Measurements from ENCODE around the gene ARHGAP21. TPM values are rescaled to one million over a fixed set of nuclear protein-coding genes. Genes with fewer than 3 reads are reported as not detected.

Gene ARHGAP21
- total RNA-seq, 1 experiment from 2014 or later, result 59.4 TPM

DNA sequence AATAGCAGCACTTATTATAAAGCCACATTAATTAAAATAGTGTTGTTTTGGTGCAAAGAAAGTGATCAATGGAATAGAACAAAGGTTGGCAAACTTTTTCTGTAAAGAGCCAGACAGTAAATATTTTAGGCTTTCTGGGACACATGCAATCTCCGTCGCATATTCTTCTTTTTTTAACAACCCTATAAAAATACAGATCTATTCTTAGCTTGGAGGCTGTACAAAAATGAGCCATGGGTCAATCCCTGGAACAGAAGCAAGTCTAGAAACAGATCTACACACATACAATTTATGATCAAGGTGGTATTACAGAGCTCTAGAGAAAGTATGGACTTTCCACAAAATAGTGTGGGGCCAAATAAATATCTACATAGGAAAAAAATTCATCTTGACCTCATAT lies 71.8 kb downstream of the ARHGAP21 start:
- Histone ChIP-seq H2BK15ac (ENCODE audit: low read depth, low read length) (no peak overlapping the region), H3K23ac (ENCODE audit: insufficient read length, low read depth, low read length) (no peak overlapping the region), H3K4me2 (ENCODE audit: insufficient read depth, insufficient read length, low read length) (no peak overlapping the region), H3K14ac (ENCODE audit: insufficient read depth, low read length) (no peak overlapping the region), H4K91ac (ENCODE audit: insufficient read length, low read depth, low read length) (no peak overlapping the region), H3K9ac (ENCODE audit: extremely low read depth, insufficient read length, low read length) (no peak overlapping the region), H3K79me2 (ENCODE audit: insufficient read depth, low read length) (no peaks in the 10 kb centered on the region), H3K27me3 (ENCODE audit: insufficient read depth, low read length) (no peaks in the 10 kb centered on the region), H2BK5ac (ENCODE audit: insufficient read length, low read length) (no peak overlapping the region), H3K9me3 (ENCODE audit: control insufficient read depth, low read depth, low read length) (no peaks in the 10 kb centered on the region), H3K56ac (ENCODE audit: insufficient read length, low read depth, low read length) (no peak overlapping the region), H3K4me1 (ENCODE audit: insufficient read depth, low read length) (no peaks in the 10 kb centered on the region), H2BK12ac (ENCODE audit: insufficient read length, low read depth, low read length) (no peak overlapping the region), H4K20me1 (ENCODE audit: control insufficient read depth, insufficient read depth, insufficient read length) (no peaks in the 10 kb centered on the region), H3T11ph (ENCODE audit: low read length) (no peak overlapping the region), H3K23me2 (ENCODE audit: insufficient read length, low read depth, low read length, poor library complexity, severe bottlenecking) (no peaks in the 10 kb centered on the region), H3K4ac (ENCODE audit: low read depth, low read length) (no peak overlapping the region), H3K27ac (ENCODE audit: insufficient read length, low read depth, low read length) (no peak overlapping the region), H3K79me1 (ENCODE audit: insufficient read depth, low read depth, low read length, poor library complexity, severe bottlenecking) (no peaks in the 10 kb centered on the region), H2BK20ac (ENCODE audit: low read depth, low read length, poor library complexity, severe bottlenecking) (no peak overlapping the region), H4K5ac (ENCODE audit: insufficient read length, low read depth, low read length) (no peak overlapping the region), H2AFZ (ENCODE audit: low read length) (no peak overlapping the region), H2AK5ac (ENCODE audit: insufficient read length, low read length) (no peak overlapping the region), H4K8ac (replicated peaks; ENCODE audit: insufficient read length, low read depth, low read length) (no peak overlapping the region), H2BK120ac (ENCODE audit: low read depth, low read length, poor library complexity, severe bottlenecking) (no peak overlapping the region), H3K18ac (ENCODE audit: insufficient read length, low read depth, low read length) (no peak overlapping the region)
- no CpG with 5 or more reads among the region's 2 CpGs for whole genome bisulfite sequencing (ENCODE audit: extremely low coverage, insufficient read length, low lambda C conversion rate)
- Mint-ChIP-seq H3K4me1 (peaks cover 10% of the 10 kb centered on the region in 2 experiments), H3K9me3 (peaks cover 7 to 10% of the 10 kb centered on the region in 2 experiments), H3K27ac (no peak overlapping the region), H3K36me3 (ENCODE audit: insufficient read depth in 1 of 3, low read depth in 3 of 3) (peaks cover 5 to 12% (median 7%) of the 10 kb centered on the region in 3 experiments), H3K27me3 (ENCODE audit: low read depth) (no peaks in the 10 kb centered on the region), H3K4me3 (no peak overlapping the region)
- TF ChIP-seq, protein P1, sequence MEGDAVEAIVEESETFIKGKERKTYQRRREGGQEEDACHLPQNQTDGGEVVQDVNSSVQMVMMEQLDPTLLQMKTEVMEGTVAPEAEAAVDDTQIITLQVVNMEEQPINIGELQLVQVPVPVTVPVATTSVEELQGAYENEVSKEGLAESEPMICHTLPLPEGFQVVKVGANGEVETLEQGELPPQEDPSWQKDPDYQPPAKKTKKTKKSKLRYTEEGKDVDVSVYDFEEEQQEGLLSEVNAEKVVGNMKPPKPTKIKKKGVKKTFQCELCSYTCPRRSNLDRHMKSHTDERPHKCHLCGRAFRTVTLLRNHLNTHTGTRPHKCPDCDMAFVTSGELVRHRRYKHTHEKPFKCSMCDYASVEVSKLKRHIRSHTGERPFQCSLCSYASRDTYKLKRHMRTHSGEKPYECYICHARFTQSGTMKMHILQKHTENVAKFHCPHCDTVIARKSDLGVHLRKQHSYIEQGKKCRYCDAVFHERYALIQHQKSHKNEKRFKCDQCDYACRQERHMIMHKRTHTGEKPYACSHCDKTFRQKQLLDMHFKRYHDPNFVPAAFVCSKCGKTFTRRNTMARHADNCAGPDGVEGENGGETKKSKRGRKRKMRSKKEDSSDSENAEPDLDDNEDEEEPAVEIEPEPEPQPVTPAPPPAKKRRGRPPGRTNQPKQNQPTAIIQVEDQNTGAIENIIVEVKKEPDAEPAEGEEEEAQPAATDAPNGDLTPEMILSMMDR (conservative IDR thresholded peaks at IDR 0.05), result no peak
- DNase-seq, result no peak

Measured in H9 (cell line).